GM19351 (cell line): ENCODE results near the gene ARHGAP12.
A peak's percentile ranks its signal among the peaks of the same experiment; 100 is the strongest.

Experiments
- ATAC-seq: cut with Tn5 transposase; IDR thresholded peaks from one replicate; pipeline ENCODE4 v1.9.1; 2021; ENCODE audit warnings: mild to moderate bottlenecking, moderate library complexity; ENCODE audit not compliant: unreplicated experiment

ARHGAP12 gene

GRCh38 chr10:31885971-31886370, 42.7 kb downstream of the ARHGAP12 start:
- no peak for ATAC-seq

GRCh38 chr10:31884386-31884785, 44.2 kb downstream of the ARHGAP12 start:
- no peak for ATAC-seq

GRCh38 chr10:31883397-31883796, 45.2 kb downstream of the ARHGAP12 start:
- ATAC-seq: no peak

DNA sequence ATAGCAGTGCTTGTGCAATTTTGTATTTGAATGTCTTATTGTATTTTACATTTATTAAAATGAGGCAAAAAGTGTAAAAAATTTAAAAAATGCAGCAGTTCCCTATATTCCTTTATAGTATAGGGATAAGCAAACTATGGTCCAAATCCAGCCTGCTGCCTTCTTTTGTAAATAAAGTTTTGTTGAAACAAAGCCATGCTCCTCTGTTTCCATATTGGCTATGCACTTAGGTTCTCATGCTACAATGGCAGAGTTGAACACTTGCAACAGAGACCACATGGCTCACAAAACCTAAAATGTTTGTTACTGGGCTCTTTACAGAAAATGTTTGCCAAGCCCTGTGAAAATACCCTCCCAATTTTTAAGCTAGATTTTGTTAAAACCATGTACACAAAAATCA, 50.1 kb downstream of the ARHGAP12 start:
- no peak for ATAC-seq

DNA sequence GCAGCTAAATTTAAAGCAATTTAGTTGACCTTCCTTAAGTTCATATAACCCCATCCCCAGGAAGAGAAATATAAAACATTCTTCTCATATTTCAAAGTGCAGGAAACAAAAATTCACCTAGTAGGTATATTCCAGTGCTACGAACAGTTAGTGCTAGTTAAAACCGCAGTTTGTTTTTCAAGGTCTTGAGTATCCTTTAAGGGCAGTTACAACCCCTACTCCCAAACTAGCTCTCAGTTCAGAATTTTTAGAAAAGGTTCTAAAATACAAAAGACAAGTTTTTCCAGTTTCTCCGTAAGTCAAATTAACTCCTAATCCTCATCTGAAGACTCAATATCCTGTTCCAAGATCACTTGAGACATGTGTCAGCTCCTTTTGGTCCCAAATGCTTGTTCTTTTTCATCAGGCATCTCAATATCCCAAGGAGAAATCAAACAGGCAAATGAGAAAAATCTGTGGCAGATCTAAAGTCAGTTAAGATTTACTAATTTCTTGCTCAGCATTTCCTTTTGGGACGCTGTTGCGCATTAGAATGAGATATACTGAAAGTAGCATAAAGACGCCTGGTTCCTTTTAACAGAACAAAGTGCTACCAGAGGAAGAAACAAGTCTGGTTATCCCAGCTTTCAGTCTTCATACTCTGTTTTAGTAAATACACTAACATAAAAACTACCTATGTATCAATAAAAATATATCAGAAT, 51.8 kb downstream of the ARHGAP12 start:
- ATAC-seq: no peak

DNA sequence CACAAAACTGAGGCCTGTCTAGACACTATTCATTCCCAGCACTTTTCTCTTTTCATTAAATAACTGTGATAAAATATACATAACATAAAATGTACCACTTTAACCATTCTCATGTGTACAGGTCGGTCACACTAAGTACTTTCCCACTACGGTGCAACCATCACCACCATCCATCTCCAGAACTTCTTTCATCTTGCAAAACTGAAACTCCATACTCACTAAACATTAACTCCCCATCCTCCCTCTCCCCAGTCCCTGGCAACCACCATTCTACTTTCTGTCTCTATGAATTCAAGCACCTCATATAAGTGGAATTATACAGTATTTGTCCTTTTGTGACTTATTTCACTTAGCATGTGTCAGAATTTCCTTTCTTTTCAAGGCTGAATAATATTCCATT, 53.0 kb downstream of the ARHGAP12 start:
- no peak for ATAC-seq

DNA sequence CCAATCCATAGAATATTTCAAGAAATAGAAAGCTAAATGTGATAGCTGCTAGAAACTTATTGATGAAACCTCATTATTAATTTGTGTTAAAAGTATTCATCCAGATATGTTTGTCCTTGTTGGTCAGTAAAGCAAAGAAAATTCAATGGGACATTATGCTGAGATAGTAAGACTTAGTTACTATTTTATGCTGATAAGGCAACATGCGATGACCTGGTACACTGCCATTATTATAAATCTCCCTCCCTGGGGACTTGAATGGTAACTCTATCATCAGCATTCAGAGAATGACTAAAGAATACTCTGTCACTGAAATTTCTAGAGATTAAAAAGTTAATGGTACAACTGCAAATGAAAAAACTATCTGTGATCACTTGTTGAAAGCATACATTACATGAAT, 54.9 kb downstream of the ARHGAP12 start:
- no peak for ATAC-seq

DNA sequence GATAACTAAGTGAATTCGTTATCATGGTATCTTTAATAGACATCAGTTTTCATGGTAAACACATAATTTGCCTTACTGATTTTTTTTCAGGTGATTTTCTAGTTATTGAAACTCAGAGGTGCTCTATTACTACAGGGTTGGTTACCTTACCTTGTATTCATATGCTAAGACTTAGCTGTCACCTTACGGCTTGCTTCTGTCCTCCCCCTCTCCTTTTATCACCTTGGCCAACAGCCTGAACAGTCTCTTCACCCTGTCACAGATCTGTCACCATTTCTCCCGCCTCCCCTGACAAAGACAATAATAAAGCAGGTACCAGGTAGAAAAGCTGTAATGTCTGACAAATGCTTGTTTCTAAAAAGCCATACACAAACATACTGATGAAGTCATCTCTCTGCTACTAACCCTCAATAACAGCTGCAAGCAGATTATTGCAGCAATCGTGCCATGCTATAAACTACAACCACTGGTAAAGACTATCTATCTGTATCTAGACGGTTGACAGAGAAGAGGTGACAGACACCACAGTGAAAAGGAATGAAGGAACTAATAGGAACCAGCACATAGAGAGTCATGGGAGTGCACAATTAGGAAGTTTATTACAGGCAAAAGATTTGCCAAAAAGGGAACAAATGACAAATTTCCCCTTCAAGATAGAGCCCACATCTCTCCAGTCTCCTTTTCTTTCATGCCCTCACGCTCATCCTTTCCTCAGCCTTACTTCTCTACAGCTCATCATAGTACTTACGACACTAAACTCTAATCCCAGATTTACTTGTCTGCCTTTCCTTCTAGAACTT, 57.2 kb downstream of the ARHGAP12 start:
- no peak for ATAC-seq

GRCh38 chr10:31867646-31868045, 61.0 kb downstream of the ARHGAP12 start:
- ATAC-seq: no peak

- ATAC-seq: no peak
Measured at GRCh38 chr10:31866118-31866670, 62.4 kb downstream of the ARHGAP12 start.

- no peak for ATAC-seq
Measured at GRCh38 chr10:31864834-31865518, 63.7 kb downstream of the ARHGAP12 start.

- ATAC-seq: no peak
Measured at GRCh38 chr10:31855033-31855432, 73.6 kb downstream of the ARHGAP12 start.

GRCh38 chr10:31853629-31854028, 75.0 kb downstream of the ARHGAP12 start:
- no peak for ATAC-seq

DNA sequence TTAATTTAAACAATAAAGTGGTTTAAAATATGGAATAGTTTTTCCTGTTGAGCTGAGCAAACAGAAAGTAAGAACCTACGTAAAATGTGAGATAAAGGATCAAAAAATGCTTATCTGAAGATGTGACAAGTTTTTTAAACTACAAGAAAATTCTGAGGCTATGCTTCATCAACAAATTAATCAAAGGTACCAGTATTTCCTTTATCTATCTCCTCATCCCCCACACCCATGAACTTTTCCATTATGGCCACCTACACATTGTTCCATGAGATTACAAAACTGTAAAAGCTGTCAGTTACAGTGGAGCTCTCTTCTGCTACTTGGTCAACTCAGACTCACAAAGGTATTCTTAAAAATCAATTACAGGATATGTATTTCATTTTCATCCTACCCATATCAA, 77.4 kb downstream of the ARHGAP12 start:
- no peak for ATAC-seq

GRCh38 chr10:31847515-31847914, 81.1 kb downstream of the ARHGAP12 start:
- ATAC-seq: no peak

DNA sequence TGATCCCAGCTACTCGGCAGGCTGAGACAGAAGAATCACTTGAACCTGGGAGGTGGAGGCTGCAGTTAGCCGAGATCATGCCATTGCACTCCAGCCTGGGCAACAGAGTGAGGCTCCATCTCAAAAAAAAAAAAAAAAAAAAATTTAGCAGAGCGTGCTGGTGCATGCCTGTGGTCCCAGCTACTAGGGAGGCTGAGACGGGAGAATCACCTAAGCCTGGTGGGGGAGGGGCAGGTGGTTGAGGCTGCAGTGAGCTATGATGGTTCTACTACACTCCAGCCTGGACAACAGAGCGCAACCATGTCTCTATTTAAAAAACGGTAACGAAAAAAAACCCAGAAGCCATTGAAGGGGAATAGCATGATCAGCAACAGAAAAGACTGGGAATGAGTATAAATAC, 89.9 kb downstream of the ARHGAP12 start:
- no peak for ATAC-seq

GRCh38 chr10:31838065-31838464, 90.6 kb downstream of the ARHGAP12 start:
- no peak for ATAC-seq

- peak; percentile 49 for ATAC-seq
Measured at GRCh38 chr10:31836569-31837406, 91.8 kb downstream of the ARHGAP12 start.

DNA sequence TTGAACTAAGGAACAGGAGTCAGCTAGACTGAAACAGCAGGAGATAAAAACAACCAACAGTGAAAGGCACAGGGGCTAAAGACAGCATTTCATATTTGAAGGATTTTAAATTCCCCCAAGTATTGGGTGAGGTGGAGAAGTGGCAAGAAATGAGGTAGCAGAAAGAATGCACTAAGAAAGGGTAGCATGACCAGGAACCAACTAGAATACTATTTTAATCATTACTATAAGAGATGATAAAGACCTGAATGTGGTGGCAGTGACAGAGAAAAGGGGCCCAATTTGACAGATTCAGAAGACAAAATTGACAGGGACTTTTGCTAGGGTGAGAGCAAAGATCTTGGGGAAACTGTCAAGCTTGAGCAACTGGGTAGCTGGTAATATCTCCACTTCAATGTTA, 94.9 kb downstream of the ARHGAP12 start:
- ATAC-seq: no peak

- ATAC-seq: no peak
Measured at GRCh38 chr10:31832261-31832660, 96.4 kb downstream of the ARHGAP12 start.

- no peak for ATAC-seq
Measured at GRCh38 chr10:31830887-31831286, 97.7 kb downstream of the ARHGAP12 start.
